ENCODE measurements around the gene MAIP1. TPM values are rescaled to one million over a fixed set of nuclear protein-coding genes. Genes with fewer than 3 reads are reported as not detected.
A peak's percentile ranks its signal among the peaks of the same experiment; 100 is the strongest.

MAIP1 gene
- total RNA-seq, 1 donor from 2014 or later: 12.8 TPM

GRCh38 chr2:199991691-199992090 is 36.3 kb downstream of the MAIP1 start:
- peak; percentile 8 for DNase-seq

GRCh38 chr2:199992296-199992695 is 36.9 kb downstream of the MAIP1 start:
- no peak for DNase-seq

- DNase-seq: no peak
These were observed 39.0 kb downstream of the MAIP1 start for GRCh38 chr2:199994371-199994770.

GRCh38 chr2:199994896-199995295 is 39.5 kb downstream of the MAIP1 start:
- DNase-seq: no peak

- no peak for DNase-seq
These were observed 41.9 kb downstream of the MAIP1 start for GRCh38 chr2:199997296-199997695.

- DNase-seq: no peak
These were observed 43.8 kb downstream of the MAIP1 start for GRCh38 chr2:199999166-199999565.

GRCh38 chr2:200000444-200001163 is 45.2 kb downstream of the MAIP1 start:
- DNase-seq: no peak

GRCh38 chr2:200003444-200003843 is 48.1 kb downstream of the MAIP1 start:
- no peak for DNase-seq

GRCh38 chr2:200005675-200006074 is 50.3 kb downstream of the MAIP1 start:
- DNase-seq: no peak

GRCh38 chr2:200007306-200007705 is 51.9 kb downstream of the MAIP1 start:
- DNase-seq: peak; percentile 53

- no peak for DNase-seq
These were observed 57.0 kb downstream of the MAIP1 start for GRCh38 chr2:200012401-200012800.

Other genes with a start within 250 kb of the MAIP1 start
- 2.2 TPM for gene FTCDNL1, start 104.4 kb upstream of the MAIP1 start, total RNA-seq
- gene C2orf69, start 44.3 kb upstream of the MAIP1 start, total RNA-seq: 10.8 TPM
- gene TYW5, start 91 bp upstream of the MAIP1 start, total RNA-seq: 12.8 TPM